Measurements from ENCODE around the gene ARHGAP8.
"Not testable (repeated sequence)": the region's sequence is repeated elsewhere in the genome, so short reads cannot be mapped to it uniquely, and the experiment has no call there.

The ARHGAP8 gene

GRCh38 chr22:44838316-44839016, 86.1 kb downstream of the ARHGAP8 start:
- no peak for DNase-seq

- DNase-seq = no peak
Measured at GRCh38 chr22:44839061-44839460, 86.7 kb downstream of the ARHGAP8 start.

DNA sequence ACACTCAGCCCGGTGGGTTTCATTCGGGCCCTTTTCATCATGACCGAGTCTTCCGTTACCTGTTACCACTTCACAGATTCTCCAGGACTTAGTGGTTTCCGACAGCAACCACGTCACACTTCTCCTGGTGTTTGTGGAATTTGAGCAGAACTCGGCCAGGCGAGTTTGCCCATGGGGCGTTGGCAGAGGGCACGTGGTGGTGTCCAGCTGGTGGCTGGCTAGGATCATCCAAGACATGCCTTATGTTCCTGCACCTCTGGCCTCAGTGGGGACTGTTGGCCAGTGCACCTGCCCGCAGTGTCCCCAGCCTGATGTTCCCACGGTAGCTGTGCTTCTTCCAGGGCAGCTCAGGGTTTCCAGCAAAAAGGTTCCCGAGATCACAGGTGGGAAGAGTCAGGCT, 87.3 kb downstream of the ARHGAP8 start:
- no peak for DNase-seq

- DNase-seq = no peak
Measured at GRCh38 chr22:44840611-44841322, 88.4 kb downstream of the ARHGAP8 start.

DNA sequence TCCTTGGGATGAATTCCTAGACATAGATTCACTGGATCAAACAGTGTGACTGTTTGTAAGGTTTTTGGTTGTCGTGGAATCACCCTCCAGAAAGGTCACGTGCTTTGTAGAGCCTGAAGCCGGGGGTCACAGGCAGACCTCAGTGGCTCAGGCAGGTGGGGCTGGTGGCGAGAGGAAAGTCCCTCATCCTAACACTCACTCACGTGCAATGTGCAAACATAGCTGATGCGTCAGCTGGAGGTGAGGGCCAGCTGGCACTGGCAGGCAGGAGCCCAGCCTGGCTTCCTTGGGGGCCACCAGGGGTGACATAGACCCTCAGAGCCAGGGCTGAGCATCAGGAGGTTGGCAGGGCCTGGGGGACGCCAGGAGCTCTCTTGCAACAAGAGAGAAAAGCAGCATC, 90.0 kb downstream of the ARHGAP8 start:
- no peak for DNase-seq

DNA sequence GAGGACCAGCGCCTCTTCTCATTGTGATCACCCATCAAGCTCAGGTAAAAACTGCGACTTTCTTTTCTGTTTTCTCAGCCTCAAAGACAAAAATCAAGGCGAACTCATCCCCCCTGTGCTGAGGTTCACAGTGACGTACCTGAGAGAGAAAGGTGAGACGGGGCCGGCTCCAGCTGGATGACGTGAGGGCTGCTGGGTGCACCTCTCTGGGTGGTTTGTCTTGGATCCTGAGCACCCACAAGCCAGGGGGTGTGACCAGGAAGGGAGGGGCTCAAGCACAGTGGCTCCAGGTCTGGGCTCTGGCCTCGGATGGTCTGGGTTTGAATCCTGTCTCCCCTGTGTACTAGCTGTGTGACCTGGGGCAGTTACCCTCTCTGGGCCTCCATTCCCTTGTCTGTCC, 92.8 kb downstream of the ARHGAP8 start:
- DNase-seq = no peak

DNA sequence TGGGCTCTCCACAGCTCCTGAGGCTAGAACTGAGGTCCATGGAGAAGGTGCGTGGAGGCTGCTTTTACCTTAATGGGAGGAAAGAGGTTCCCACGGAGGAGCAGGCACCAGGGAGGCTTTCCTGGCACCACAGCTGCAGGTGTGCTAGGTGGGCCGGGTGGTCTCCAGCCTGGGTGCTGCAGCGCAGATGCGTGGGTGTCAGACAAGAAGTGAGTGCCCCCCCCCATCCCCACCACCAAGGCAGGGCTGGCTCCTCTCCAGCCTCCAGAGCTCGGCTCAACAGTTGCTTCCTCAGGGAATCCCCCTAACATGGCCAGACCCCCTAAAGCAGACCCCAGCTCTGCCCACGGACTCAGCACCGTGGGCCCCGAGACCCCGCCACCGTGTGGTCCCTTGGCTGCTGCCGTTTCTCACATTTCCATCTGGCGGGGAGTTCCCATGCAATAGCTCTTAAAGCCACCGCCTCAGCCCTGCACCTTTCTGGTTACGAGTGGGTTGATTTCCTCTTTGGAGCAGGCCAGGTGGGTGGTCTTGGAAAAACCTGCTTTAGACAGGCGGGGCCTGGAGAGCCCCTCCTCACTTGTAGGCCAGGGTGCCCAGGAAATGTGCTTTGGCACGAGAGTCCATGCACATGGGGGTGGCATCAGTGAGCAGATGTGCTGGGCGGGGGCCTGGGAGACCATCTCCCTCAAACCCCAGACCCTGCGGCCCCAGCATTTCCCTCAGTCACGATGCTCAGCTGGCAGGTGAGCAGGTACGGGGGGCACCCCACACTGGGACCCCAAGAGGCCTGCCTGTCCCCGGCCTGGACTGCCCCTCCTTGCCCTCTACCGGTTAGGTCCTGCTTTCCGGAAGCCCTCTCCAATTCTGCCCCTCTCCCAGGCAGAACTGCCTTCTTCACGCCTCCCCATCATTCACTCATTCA, 93.7 kb downstream of the ARHGAP8 start:
- no peak for DNase-seq

DNA sequence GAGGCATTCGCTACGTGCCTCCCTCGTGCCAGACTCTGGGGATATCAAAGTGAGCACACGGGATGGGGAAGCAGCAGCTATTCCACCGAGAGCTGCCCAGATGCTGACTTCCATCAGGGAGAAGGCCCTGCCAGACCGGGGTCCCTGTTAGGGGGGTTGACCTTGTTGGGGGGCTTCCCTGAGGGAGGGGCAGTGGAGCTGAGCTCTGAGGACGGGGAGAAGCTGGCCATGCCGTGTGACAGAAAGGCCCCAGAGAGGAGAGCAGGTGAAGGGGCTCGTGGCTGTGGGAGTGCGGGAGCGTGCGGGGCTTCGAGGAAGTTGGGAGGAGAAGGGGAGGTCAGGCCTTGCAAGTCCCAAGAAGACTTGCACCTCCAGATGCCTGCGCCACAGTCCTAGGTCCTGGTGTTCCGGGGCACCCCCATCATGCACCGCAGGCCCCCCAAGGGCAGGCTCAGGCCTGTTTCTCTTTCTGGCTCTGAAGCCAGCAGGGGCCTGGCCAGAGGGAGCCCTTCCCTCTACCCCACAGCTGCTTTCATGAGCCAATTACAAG, 94.4 kb downstream of the ARHGAP8 start:
- DNase-seq = no peak

GRCh38 chr22:44847380-44847779, 95.0 kb downstream of the ARHGAP8 start:
- DNase-seq = no peak

DNA sequence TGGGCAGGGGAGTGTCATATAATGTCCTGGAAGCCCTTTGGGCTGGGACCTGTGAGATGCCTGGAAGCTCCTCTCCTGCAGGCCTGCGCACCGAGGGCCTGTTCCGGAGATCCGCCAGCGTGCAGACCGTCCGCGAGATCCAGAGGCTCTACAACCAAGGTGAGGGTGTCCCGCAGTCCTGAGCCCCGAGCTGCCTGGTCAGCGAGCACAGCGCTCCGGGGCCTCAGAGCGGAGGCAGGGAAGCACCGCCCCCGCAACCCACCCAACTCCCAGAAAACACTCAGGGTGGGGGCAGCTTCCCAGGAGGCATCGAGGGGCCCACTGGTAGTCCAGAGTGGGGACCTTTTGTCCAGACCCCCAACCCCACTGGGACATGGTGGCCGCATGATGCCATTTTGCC, 95.5 kb downstream of the ARHGAP8 start:
- no peak for DNase-seq

GRCh38 chr22:44848296-44848741, 95.9 kb downstream of the ARHGAP8 start:
- no peak for DNase-seq

DNA sequence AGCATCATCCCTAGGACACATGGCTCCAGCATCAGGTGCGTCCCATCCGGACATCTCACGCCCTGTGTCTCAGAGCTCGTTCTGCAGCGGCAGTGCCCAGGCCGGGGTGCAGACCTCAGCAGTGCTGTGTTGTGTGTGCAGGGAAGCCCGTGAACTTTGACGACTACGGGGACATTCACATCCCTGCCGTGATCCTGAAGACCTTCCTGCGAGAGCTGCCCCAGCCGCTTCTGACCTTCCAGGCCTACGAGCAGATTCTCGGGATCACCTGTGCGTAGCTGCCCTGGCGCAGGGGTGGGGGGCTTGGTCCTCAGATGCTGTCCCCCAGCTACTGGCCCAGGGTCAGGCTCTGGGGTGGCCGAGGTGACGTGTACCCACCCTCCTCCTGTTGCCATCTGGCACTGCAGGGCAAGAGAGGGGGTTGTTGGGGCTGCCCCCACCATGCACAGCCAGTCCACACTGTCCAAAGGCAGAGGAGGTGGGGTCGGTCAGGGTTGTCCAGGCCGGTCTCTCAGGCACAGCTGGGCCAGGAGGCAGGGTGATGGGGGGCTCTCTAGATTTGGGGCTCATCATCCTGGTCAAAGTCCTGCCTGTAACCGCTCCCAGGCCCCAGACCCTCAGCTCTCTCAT, 96.5 kb downstream of the ARHGAP8 start:
- no peak for DNase-seq

DNA sequence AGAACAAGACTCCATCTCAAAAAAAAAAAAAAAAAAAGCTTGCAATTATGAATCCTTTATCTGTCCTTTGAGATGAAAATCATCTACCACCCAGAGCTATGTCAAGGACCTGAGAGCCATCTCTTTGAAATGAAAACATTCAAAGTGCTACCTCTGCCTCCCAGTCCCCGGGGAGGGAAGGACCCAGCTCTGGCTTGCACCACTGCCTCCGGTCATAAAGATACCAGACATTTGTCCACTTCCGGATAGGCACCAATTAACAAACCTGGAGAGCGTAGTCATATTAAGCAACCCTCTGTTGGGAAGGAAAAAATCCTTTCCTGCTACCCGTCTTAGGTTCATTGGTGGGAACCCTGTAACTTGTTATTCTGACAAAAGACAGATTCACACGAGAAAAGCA, 98.6 kb downstream of the ARHGAP8 start:
- no peak for DNase-seq

GRCh38 chr22:44854641-44855040, 102.3 kb downstream of the ARHGAP8 start:
- not testable (repeated sequence) for DNase-seq

DNA sequence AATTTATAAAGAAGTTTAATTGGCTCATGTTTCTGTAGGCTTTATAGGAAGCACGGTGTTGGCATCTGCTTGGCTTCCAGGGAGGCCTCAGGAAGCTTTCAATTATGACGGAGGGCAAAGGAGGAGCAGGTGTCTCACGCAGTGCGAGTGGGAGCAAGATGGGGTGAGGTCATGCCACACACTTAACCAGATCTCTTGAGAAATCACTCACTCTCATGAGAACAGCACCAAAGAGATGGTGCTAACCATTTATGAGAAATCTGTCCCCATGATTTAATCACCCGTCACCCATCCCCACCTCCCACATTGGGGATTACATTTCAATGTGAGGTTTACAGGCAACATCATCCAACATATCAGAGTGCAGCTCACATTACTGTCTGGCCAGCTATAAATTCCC, 103.5 kb downstream of the ARHGAP8 start:
- DNase-seq = no peak

GRCh38 chr22:44858819-44859218, 106.4 kb downstream of the ARHGAP8 start:
- DNase-seq = not testable (repeated sequence)

- no peak for DNase-seq
Measured at GRCh38 chr22:44859641-44860040, 107.3 kb downstream of the ARHGAP8 start.

DNA sequence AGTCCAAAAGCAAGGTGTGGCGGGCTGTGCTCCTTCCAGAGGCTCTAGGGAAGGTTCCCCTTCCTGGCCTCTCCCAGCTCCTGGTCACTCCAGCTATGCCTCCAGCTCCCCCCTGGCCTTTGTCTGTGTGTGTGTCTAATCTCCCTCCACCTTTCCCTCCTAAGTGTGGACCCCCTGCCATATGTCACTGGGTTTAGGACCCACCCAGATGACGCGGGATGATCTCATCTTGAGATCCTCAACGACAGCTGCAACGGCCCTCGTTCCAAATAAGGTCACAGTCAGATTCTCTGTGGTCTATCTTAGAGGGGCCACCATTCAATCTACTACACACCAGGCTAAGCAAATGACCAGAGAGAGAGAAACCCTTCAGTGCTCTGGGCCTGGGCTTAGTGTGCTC, 107.9 kb downstream of the ARHGAP8 start:
- no peak for DNase-seq

- DNase-seq = no peak
Measured at GRCh38 chr22:44861245-44861644, 108.9 kb downstream of the ARHGAP8 start.

GRCh38 chr22:44862281-44862680, 109.9 kb downstream of the ARHGAP8 start:
- DNase-seq = no peak

GRCh38 chr22:44862981-44863860, 110.8 kb downstream of the ARHGAP8 start:
- DNase-seq = no peak
